Fibroblast of skin of right quadriceps (primary cell): ENCODE data around the gene RSAD1.

Source experiments
- DNase-seq: peaks from one replicate; pipeline ENCODE4 v3.0.0-alpha.2; 2013

Gene RSAD1

GRCh38 chr17:50522766-50523165 lies 44.1 kb downstream of the RSAD1 start:
- DNase-seq, result no peak

GRCh38 chr17:50523208-50523607 lies 44.5 kb downstream of the RSAD1 start:
- no peak for DNase-seq

- DNase-seq, result no peak
Observed at GRCh38 chr17:50524838-50525237, 46.2 kb downstream of the RSAD1 start.

DNA sequence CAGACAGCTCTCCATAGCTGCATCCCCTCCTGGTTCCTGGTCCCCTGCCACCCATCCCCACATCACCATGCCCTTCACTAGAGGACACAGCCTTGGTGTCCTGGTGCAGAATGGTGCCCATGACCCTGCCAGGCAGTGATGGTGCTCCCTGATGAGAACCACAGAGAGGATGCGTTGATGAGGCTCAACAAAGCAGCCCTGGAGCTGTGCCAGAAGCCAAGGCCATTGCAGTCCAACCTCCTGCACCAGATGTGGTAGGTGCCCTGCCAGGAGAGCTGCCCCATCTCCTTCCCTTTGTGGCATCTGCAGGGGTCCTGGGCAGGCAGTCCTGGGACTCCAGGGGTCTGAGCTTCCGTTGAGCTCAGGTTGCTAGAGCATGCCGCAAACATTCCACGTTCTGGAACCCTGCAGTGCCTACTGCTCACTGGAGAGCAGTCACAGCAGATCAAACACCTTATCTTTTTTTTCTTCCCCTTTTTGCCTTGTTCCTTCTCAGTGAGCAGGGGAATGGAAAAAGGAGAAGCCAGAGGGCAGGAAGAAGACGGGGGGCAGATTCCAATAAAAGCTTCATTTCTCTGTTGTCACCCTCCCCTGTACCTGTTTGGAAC lies 48.6 kb downstream of the RSAD1 start:
- no peak for DNase-seq

- no peak for DNase-seq
Observed at GRCh38 chr17:50527949-50528474, 49.4 kb downstream of the RSAD1 start.

DNA sequence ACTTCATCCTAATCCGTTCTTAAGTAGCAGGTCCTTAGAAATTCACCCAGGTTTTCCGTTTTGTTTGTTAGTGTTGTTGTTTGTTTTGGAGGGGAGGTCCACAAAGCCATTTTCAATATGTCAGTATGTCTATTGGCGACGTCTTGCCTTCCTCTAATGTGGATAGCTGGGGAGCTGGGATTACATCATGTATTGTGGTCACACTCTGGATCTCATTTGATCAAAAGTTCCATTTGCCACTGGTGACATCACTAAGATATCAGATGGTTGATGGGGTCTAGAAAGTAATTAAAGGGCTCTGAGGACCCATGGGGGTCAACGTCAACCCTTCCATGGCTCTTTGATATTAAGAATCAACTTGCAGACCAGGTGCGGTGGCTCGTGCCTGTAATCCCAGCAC lies 51.2 kb downstream of the RSAD1 start:
- no peak for DNase-seq

DNA sequence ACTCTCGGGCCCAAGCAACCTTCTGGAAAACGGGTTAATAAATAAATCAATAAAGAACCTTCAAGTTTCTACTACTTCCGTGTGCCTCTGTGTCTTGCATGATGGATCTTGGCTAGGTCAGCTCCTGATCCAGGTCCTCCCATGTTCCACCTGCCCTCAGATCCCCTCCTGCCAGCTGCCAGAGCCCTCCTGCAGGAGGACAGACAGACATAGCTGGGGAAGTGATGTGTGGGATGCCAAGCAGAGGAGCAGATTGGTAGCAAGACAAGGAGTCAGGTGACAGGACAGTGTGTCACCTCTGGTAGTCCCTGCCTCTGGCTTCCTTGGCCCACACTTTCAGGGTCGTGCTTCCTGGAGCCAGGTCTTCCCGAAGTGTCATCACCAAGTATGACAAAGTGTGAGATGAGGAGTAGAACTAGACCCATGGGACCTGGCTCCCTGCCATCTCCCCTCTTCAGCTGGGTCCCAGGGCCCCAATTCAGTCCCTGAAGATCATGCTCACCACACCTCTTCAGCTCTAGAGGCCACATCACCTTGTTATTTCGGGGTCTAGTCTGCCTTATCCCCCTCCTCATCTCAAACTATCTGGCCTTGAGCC lies 52.9 kb downstream of the RSAD1 start:
- DNase-seq, result no peak

DNA sequence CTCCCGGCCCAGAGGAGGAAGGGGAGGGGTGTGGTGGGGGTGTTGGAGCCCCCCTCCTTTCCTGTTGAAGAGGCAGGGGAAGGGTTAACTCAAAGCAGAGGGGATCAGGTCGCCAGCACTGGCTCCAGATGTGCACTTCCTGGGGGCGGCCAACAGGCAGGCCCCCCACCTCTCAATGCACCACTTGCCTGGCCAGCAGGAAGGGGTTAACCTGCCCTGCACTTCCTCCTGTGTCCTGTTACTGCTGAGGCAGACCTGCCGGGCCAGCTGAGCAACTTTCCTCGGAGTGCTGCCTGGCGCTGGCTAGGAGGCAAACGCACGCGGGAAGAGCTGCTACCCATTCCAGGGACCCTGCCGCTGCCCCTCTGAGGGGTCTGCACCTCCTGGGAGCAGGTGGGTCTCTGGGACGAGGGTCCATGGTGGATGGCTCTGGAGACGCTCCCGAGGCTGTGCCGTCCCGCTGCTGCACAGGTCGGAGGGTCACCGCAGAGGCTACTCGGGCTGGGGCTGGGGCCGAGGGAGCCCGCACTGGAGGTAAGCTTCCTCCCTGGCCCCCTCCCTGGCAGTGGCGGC lies 53.9 kb downstream of the RSAD1 start, which contains the start of gene EPN3:
EPN3 (plus strand) TSS at position 284 of the 573 bp plus-strand sequence. CDS start 3,822 bp downstream, outside the sequence.
- DNase-seq, result no peak

DNA sequence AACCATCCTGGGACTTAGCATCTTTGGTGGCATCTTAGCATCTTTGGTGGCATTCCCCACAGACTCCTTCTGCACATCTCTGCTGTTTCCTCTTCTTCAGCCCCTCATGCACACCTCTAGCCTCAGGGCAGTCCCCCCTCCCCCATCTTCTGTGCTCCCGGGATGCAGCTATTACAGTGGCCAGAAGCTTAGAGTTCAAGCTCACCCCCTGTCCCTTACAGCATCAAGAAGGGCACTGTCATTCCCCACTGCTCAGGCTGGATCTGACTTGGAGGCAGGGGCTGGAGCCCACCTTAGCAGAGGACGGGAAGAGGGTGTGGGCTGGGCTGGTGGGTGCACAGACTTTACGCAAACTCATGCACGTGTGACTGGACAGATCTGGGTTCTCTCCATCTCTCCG lies 54.5 kb downstream of the RSAD1 start:
- no peak for DNase-seq

- DNase-seq, result peak; percentile 57
Observed at GRCh38 chr17:50533720-50534148, 55.1 kb downstream of the RSAD1 start.

GRCh38 chr17:50534222-50534978 lies 55.7 kb downstream of the RSAD1 start:
- DNase-seq, result peak; percentile 17

DNA sequence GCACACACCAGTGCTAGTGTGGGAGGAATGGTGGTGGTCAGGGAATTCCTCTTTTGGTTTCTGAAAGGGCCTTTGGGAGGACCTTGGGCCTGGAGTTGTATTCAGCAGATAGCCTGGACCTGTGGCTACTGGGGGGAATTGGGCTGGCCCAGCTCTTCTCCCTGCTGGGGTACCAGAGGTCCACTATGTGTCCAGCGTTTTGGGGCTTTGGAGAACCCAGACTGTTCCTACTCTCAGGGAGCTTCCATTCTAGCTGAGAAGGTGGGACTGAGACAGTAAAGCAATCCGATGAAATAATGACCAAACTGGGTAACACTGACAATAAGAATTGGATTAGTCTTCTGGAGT lies 56.3 kb downstream of the RSAD1 start:
- DNase-seq, result no peak

GRCh38 chr17:50535407-50535806 lies 56.7 kb downstream of the RSAD1 start:
- DNase-seq, result no peak
